Middle frontal gyrus (tissue), 1 donor: ENCODE measurements around the gene PRKCZ.

Experiments
- DNase-seq: peaks from one replicate; pipeline ENCODE4 v3.0.0-alpha.2; 2015; ENCODE audit warnings: low spot score; ENCODE audit errors: extremely low spot score

PRKCZ gene

DNA sequence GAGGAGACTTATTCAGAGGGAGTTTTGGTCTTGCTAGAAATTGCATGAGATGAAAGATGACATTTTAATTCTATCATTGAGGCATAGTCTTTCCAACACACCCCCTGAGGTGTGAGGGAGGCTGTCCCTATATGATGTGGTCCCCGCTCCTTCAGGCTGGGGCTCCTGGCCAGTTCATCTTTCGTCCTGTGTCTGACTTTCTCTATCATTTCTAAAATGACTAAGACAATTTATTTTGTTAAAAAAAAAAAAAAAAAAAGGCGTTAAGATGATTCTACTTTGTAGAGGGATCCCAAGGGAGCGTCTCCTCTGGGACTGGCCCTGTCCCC is 50.5 kb downstream of the PRKCZ start:
- no peak for DNase-seq

- no peak for DNase-seq
Observed at GRCh38 chr1:2101531-2101930, 51.3 kb downstream of the PRKCZ start.

GRCh38 chr1:2101946-2102345 is 51.7 kb downstream of the PRKCZ start:
- DNase-seq, result no peak

- DNase-seq, result no peak
Observed at GRCh38 chr1:2102753-2103152, 52.5 kb downstream of the PRKCZ start.

GRCh38 chr1:2103266-2103900 is 53.2 kb downstream of the PRKCZ start:
- DNase-seq, result no peak

DNA sequence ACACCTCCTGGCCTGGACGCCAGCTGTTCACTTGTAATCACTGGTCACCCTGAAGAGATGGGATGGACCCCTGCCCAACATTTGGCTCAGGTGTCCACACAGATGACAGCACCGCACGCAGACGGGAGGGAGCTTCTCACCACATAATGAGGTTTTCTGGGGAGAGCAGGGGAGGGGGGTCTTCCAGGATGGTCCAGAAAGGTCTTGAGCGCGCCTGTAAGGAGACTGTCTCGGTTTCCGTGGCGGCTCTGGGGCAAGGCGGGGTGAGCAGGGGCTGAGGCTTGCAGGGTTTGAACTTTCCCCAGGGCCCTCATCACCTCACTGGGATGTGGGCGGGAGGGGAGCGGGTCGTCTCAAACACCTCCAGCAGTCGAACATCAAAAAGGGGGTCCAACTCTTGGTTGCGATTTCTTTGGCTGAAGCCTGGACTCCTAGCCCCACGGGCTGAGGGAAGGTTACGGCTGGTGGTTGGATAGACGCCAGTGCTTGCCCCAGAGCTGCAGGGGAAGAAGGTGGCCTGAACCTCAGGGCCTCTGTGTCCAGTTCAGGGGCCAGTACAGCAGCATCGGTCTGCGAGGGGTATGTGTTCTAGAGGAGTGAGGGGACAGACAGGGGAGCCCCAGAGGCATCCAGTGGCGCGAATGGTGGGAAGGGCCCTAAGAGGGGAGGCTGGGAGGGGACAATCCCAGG is 53.8 kb downstream of the PRKCZ start:
- DNase-seq, result no peak

- DNase-seq, result no peak
Observed at GRCh38 chr1:2104621-2105427, 54.6 kb downstream of the PRKCZ start.

DNA sequence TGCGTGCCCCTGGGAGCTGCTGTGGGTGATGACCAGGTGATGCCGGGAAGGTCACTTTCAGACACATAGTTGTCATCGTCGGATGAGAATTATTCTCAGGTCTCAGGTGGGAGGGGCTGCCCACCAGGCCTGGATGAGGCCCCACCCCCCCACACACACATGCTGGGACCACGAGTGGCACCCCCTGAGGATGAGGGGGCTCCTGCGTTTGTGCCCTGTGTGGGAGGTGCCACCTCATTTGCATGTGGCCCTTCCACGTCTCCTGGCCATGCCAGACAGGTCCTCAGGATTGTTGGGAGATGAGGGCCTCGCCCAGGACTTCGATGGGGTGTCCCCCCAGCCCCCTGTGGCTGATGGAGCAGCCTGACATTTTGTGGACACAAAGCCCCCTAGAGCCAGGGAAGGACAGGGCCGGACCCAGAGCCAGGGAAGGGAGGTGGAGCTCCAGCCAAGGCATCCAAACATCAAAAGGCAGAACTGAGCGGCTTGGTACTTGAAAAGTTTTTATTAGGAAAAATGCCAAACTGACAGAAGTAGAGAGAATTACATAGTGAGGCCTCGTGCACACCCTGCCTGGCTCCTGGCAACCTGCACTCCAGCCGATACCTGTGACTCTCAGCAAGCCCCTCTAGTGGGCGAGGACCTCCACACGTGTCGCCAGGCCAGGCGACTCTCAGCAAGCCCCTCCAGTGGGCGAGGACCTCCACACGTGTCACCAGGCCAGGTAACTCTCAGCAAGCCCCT is 55.7 kb downstream of the PRKCZ start:
- no peak for DNase-seq

DNA sequence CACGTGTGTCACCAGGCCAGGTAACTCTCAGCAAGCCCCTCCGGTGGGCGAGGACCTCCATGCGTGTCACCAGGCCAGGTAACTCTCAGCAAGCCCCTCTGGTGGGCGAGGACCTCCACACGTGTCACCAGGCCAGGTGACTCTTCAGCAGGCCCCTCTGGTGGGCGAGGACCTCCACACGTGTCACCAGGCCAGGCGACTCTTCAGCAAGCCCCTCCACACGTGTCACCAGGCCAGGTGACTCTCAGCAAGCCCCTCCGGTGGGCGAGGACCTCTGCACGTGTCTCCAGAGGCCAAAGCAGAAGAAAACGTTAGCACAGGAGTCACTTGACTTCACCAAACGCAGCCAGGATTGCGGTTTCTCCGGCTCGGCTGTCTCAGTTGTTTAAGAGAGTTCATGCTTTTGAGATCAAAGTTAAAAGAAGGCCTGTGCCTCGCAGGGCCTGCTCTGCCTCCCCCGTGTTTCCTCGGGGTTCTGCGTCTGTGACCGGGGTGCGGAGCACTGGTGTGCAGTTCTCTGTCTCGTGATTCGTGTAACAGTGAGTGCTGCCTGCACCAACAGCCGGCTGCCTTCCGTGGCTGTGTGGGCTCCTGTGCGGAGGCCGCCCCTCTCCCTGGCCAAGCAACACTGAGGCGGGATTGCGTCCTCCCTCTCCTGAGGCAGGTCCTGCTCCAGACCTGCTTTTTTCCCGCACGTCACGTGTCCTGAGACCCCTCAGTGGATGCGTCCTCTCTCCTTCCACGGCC is 56.6 kb downstream of the PRKCZ start:
- DNase-seq, result no peak

- DNase-seq, result no peak
Observed at GRCh38 chr1:2107586-2108212, 57.5 kb downstream of the PRKCZ start.

GRCh38 chr1:2108213-2108876 is 58.1 kb downstream of the PRKCZ start:
- no peak for DNase-seq

GRCh38 chr1:2108877-2109580 is 58.8 kb downstream of the PRKCZ start:
- DNase-seq, result no peak

- DNase-seq, result no peak
Observed at GRCh38 chr1:2109581-2110021, 59.4 kb downstream of the PRKCZ start.

- DNase-seq, result no peak
Observed at GRCh38 chr1:2110191-2110737, 60.1 kb downstream of the PRKCZ start.

DNA sequence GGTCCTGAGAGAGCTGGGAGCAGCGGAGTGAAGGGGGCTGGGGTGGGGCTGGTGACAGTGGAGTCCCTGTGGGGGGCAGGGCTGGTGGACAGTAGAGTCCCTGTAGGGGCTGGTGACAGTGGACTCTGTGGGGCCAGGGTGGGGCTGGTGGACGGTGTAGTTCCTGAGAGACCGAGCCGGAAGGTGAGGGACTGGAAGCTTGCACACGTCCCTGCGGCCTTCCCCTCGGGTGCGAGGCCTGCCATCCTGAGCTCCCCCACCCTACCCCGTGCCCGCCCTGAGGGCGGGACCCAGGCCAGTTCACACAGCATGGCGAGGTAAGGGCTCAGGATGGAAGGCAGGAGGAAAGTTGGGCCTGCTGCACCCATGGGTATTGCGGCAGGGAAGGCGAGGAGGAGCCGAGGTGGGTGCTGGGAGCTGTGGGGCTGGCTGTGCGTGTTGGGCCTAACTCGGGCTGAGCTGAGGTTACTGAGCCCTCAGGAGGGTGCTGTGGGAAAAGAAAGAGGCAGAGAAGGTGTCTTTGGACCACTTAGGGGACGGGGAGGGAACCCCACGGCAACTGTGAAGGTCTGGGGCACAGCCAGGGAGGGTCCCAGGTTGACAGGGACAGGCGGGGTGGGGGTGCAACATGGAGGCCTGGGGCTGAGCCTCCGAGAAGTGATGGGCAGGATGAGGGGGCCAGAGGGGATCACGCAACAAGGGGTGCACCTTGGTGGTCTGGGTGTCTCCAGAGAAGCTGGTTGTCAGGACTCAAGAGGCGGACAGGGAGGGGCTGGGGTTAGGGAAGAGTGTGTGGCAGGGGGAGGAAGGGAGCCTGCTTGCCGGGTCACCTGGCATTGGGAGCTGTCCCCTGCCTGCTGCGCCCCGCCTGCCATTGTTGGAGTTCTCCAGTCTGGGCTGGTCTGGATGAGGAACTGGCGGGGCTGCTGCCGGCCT is 60.8 kb downstream of the PRKCZ start:
- no peak for DNase-seq

GRCh38 chr1:2111674-2112035 is 61.4 kb downstream of the PRKCZ start:
- no peak for DNase-seq

GRCh38 chr1:2112280-2112701 is 62.1 kb downstream of the PRKCZ start:
- DNase-seq, result no peak

DNA sequence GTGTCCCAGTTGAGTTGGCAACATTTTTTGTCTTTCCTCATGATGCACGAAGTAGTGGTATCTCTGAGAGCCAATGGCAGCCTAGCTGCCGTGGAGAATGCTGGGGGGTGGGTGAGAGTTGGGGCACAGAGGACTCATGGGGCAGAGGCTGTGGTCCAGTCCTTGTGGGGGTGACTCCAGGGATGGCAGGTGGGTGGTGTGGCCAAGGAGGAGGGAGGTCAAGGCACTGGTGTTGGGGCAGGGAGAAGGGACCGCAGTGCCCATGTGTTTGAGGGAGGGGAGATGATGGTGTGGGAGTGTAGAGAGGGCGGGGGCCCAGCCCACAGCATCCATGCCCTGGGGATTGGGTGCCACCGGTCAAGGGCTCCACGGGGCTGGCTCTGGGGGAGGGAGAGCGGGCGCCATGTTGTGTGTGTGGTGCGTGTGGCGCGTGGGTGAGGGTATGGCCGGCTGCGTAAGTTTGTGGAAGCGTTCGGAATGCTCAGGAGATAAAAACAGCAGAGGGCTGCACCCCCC is 63.5 kb downstream of the PRKCZ start:
- no peak for DNase-seq
